ENCODE data around the gene CARD11. TPM values are rescaled to one million over a fixed set of nuclear protein-coding genes. Genes with fewer than 3 reads are reported as not detected.
"Not testable (repeated sequence)": the region's sequence is repeated elsewhere in the genome, so short reads cannot be mapped to it uniquely, and the experiment has no call there.

The CARD11 gene
- total and polyA plus RNA-seq, 7 experiments from 2014 or later = 13.3 to 136 (median 113) TPM

DNA sequence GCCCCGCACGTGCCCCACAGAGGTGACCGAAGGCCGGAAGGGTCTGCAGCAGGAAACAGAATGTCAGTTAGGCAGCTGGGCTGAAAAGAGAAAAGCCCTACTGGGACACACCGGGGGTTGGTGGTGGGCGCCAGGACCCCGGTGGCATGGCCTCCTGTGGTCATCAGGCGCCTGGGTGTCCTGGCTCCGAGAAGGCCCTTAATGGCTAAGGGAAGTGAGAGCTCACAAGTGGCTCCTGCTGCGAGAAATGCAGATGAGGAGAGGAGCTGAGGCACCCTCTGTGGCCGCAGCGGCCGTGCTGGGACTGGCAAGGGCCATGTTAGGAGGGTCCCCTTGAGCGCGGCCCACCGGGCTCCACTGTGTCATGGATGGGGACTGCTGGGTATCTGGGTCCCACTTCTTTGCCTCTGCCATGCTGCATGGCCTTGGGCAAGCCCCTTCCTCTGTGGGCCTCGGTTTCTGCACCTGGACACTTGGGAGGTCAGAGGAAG, 120.3 kb downstream of the CARD11 start:
- no peak for DNase-seq
- no peak overlapping the region for H3K27ac ChIP-seq (ENCODE audit: low read depth, low read length)
- ChIA-PET CTCF (no interaction called here), POLR2A (no interaction called here)
- no peak overlapping the region for H3K4me3 Mint-ChIP-seq
- peaks cover 7 to 96% (median 32%) of the 10 kb centered on the region in 3 experiments for H3K36me3 ChIP-seq (ENCODE audit: control insufficient read depth in 2 of 3, insufficient read depth in 3 of 3, low read length in 3 of 3)
- no peaks in the 10 kb centered on the region for H3K4me1 ChIP-seq (ENCODE audit: control insufficient read depth in 2 of 2, insufficient read depth in 2 of 2, low read length in 2 of 2)
- no peaks in the 10 kb centered on the region for H3K4me1 Mint-ChIP-seq
- peaks cover 0 to 9% (median 0%) of the 10 kb centered on the region in 11 donors for H3K9me3 Mint-ChIP-seq
- H3K4me3 ChIP-seq (ENCODE audit: low read length) = no peak overlapping the region
- no peak for ATAC-seq
- H3K36me3 Mint-ChIP-seq = peaks cover 25 to 66% (median 27%) of the 10 kb centered on the region in 5 donors
- H3K9me3 ChIP-seq (ENCODE audit: control insufficient read depth in 2 of 3, low read length in 3 of 3) = no peaks in the 10 kb centered on the region
- intact Hi-C loops (cut with micrococcal nuclease) = no loop called here
- no peak overlapping the region for H3K27ac Mint-ChIP-seq
- H3K27me3 Mint-ChIP-seq = no peaks in the 10 kb centered on the region
- H3K27me3 ChIP-seq (ENCODE audit: control insufficient read depth in 2 of 2, insufficient read depth in 2 of 2, low read length in 2 of 2) = no peaks in the 10 kb centered on the region

DNA sequence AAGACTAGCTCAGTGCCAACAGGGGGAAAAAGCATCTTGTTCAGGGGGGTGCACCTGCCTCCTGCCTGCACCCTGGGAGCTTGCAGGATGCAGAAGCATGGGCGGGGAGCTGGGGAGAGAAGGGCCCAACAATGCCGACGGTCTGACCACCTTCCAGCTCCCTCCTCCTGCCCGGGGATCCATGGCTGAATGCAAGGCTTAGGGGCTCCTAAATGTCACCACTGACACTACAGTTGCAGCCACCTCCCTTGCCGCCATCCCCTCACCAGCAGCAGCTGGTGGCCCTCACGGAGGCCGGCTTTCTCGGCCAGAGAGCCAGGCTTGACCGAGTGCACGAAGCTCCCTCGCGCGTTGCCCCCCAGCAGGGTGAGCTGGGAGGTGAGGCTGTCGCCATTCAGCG, 120.8 kb downstream of the CARD11 start:
- Mint-ChIP-seq H3K9me3 (peaks cover 0 to 9% (median 0%) of the 10 kb centered on the region in 11 donors), H3K4me3 (no peak overlapping the region), H3K27ac (peak overlapping the region in 1 of 9 donors; percentile 65), H3K27me3 (no peaks in the 10 kb centered on the region), H3K4me1 (no peaks in the 10 kb centered on the region), H3K36me3 (peaks cover 25 to 65% (median 27%) of the 10 kb centered on the region in 5 donors)
- no peak for DNase-seq
- Histone ChIP-seq H3K9me3 (ENCODE audit: control insufficient read depth in 2 of 3, low read length in 3 of 3) (no peaks in the 10 kb centered on the region), H3K4me3 (ENCODE audit: low read length) (no peak overlapping the region), H3K27ac (ENCODE audit: low read depth, low read length) (no peak overlapping the region), H3K27me3 (ENCODE audit: control insufficient read depth in 2 of 2, insufficient read depth in 2 of 2, low read length in 2 of 2) (no peaks in the 10 kb centered on the region), H3K4me1 (ENCODE audit: control insufficient read depth in 2 of 2, insufficient read depth in 2 of 2, low read length in 2 of 2) (no peaks in the 10 kb centered on the region), H3K36me3 (ENCODE audit: control insufficient read depth in 2 of 3, insufficient read depth in 3 of 3, low read length in 3 of 3) (peaks cover 7 to 95% (median 29%) of the 10 kb centered on the region in 3 experiments)
- no peak for ATAC-seq
- intact Hi-C loops (cut with micrococcal nuclease) = no loop called here
- CTCF ChIA-PET = no interaction called here
- POLR2A ChIA-PET = no interaction called here

GRCh38 chr7:2922348-2922691, 121.3 kb downstream of the CARD11 start:
- peak overlapping the region in 1 of 9 donors; percentile 65 for H3K27ac Mint-ChIP-seq
- ChIA-PET CTCF (no interaction called here), POLR2A (no interaction called here)
- no peaks in the 10 kb centered on the region for H3K4me1 ChIP-seq (ENCODE audit: control insufficient read depth in 2 of 2, insufficient read depth in 2 of 2, low read length in 2 of 2)
- no peaks in the 10 kb centered on the region for H3K4me1 Mint-ChIP-seq
- H3K4me3 Mint-ChIP-seq = no peak overlapping the region
- DNase-seq (no peak), ATAC-seq (no peak)
- no peaks in the 10 kb centered on the region for H3K27me3 ChIP-seq (ENCODE audit: control insufficient read depth in 2 of 2, insufficient read depth in 2 of 2, low read length in 2 of 2)
- peaks cover 25 to 61% (median 27%) of the 10 kb centered on the region in 5 donors for H3K36me3 Mint-ChIP-seq
- no peak overlapping the region for H3K4me3 ChIP-seq (ENCODE audit: low read length)
- H3K27ac ChIP-seq (ENCODE audit: low read depth, low read length) = no peak overlapping the region
- peaks cover 0 to 9% (median 0%) of the 10 kb centered on the region in 11 donors for H3K9me3 Mint-ChIP-seq
- H3K9me3 ChIP-seq (ENCODE audit: control insufficient read depth in 2 of 3, low read length in 3 of 3) = no peaks in the 10 kb centered on the region
- H3K27me3 Mint-ChIP-seq = no peaks in the 10 kb centered on the region
- H3K36me3 ChIP-seq (ENCODE audit: control insufficient read depth in 2 of 3, insufficient read depth in 3 of 3, low read length in 3 of 3) = peaks cover 7 to 95% (median 29%) of the 10 kb centered on the region in 3 experiments
- intact Hi-C loops (cut with micrococcal nuclease) = no loop called here

- peaks cover 8 to 95% (median 32%) of the 10 kb centered on the region in 3 experiments for H3K36me3 ChIP-seq (ENCODE audit: control insufficient read depth in 2 of 3, insufficient read depth in 3 of 3, low read length in 3 of 3)
- no peaks in the 10 kb centered on the region for H3K9me3 ChIP-seq (ENCODE audit: control insufficient read depth in 2 of 3, low read length in 3 of 3)
- no peak overlapping the region for H3K4me3 Mint-ChIP-seq
- POLR2A ChIA-PET = no interaction called here
- H3K9me3 Mint-ChIP-seq = peaks cover 0 to 9% (median 0%) of the 10 kb centered on the region in 11 donors
- CTCF ChIA-PET = interaction anchor here (0.5 kb wide), 1 partner anchor 12 kb away, joined by 4 read pairs; no protein-coding TSS in a partner anchor
- no peaks in the 10 kb centered on the region for H3K4me1 Mint-ChIP-seq
- H3K4me3 ChIP-seq (ENCODE audit: low read length) = no peak overlapping the region
- ATAC-seq (no peak), DNase-seq (no peak)
- H3K36me3 Mint-ChIP-seq = peaks cover 29 to 62% (median 30%) of the 10 kb centered on the region in 5 donors
- peak overlapping the region in 2 of 9 donors; percentile 29 to 32 for H3K27ac Mint-ChIP-seq
- no peaks in the 10 kb centered on the region for H3K27me3 Mint-ChIP-seq
- H3K27ac ChIP-seq (ENCODE audit: low read depth, low read length) = no peak overlapping the region
- H3K4me1 ChIP-seq (ENCODE audit: control insufficient read depth in 2 of 2, insufficient read depth in 2 of 2, low read length in 2 of 2) = no peaks in the 10 kb centered on the region
- no peaks in the 10 kb centered on the region for H3K27me3 ChIP-seq (ENCODE audit: control insufficient read depth in 2 of 2, insufficient read depth in 2 of 2, low read length in 2 of 2)
- intact Hi-C loops (cut with micrococcal nuclease) = no loop called here
These were observed 121.9 kb downstream of the CARD11 start for GRCh38 chr7:2921653-2922347.

GRCh38 chr7:2920956-2921652, 122.6 kb downstream of the CARD11 start:
- ChIA-PET POLR2A (no interaction called here), CTCF (interaction anchor here (0.5 kb wide), 1 partner anchor 13 kb away, joined by 4 read pairs; no protein-coding TSS in a partner anchor)
- Mint-ChIP-seq H3K9me3 (peaks cover 0 to 9% (median 0%) of the 10 kb centered on the region in 11 donors), H3K27me3 (no peaks in the 10 kb centered on the region), H3K27ac (peak overlapping the region in 2 of 9 donors; percentile 29 to 32), H3K4me3 (no peak overlapping the region), H3K4me1 (no peaks in the 10 kb centered on the region), H3K36me3 (peaks cover 30 to 63% (median 35%) of the 10 kb centered on the region in 5 donors)
- DNase-seq (no peak), ATAC-seq (no peak)
- no peak overlapping the region for H3K27ac ChIP-seq (ENCODE audit: low read depth, low read length)
- H3K27me3 ChIP-seq (ENCODE audit: control insufficient read depth in 2 of 2, insufficient read depth in 2 of 2, low read length in 2 of 2) = no peaks in the 10 kb centered on the region
- H3K9me3 ChIP-seq (ENCODE audit: control insufficient read depth in 2 of 3, low read length in 3 of 3) = no peaks in the 10 kb centered on the region
- intact Hi-C loops (cut with micrococcal nuclease) = no loop called here
- H3K4me1 ChIP-seq (ENCODE audit: control insufficient read depth in 2 of 2, insufficient read depth in 2 of 2, low read length in 2 of 2) = no peaks in the 10 kb centered on the region
- peaks cover 14 to 95% (median 34%) of the 10 kb centered on the region in 3 experiments for H3K36me3 ChIP-seq (ENCODE audit: control insufficient read depth in 2 of 3, insufficient read depth in 3 of 3, low read length in 3 of 3)
- no peak overlapping the region for H3K4me3 ChIP-seq (ENCODE audit: low read length)

GRCh38 chr7:2920480-2920879, 123.2 kb downstream of the CARD11 start:
- H3K9me3 Mint-ChIP-seq; ATAC-seq; DNase-seq; POLR2A ChIA-PET; H3K27ac ChIP-seq (ENCODE audit: low read depth, low read length); H3K4me3 Mint-ChIP-seq; H3K27me3 ChIP-seq (ENCODE audit: control insufficient read depth in 2 of 2, insufficient read depth in 2 of 2, low read length in 2 of 2); H3K27me3 Mint-ChIP-seq; intact Hi-C loops (cut with micrococcal nuclease); H3K9me3 ChIP-seq (ENCODE audit: control insufficient read depth in 2 of 3, low read length in 3 of 3); H3K4me3 ChIP-seq (ENCODE audit: low read length); CTCF ChIA-PET; H3K4me1 ChIP-seq (ENCODE audit: control insufficient read depth in 2 of 2, insufficient read depth in 2 of 2, low read length in 2 of 2); H3K4me1 Mint-ChIP-seq: not testable (repeated sequence)
- H3K36me3 Mint-ChIP-seq = peaks cover 30 to 65% (median 35%) of the 10 kb centered on the region in 5 donors
- H3K27ac Mint-ChIP-seq = peak overlapping the region in 1 of 9 donors; percentile 9
- H3K36me3 ChIP-seq (ENCODE audit: control insufficient read depth in 2 of 3, insufficient read depth in 3 of 3, low read length in 3 of 3) = peaks cover 17 to 96% (median 39%) of the 10 kb centered on the region in 3 experiments
